Lung (tissue), 12 donors: Measurements from ENCODE around the gene DLG2. TPM values are rescaled to one million over a fixed set of nuclear protein-coding genes. Genes with fewer than 3 reads are reported as not detected.

Experiments used
- ATAC-seq: fragments of 200-7000 bp; cut with Tn5 transposase; one replicate; pipeline ENCODE4 v1.9.1; 2020; ENCODE audit warnings: moderate number of reproducible peaks; ENCODE audit not compliant: insufficient read depth, low FRiP score
- DNase-seq, 3 donors: peaks; one replicate each; pipeline ENCODE4 v3.0.0-alpha.2; 2013 to 2017
- H3K27ac ChIP-seq, 2 donors: one replicate each; pipeline ENCODE4 v1.5.1; 2013; ENCODE audit warnings: mild to moderate bottlenecking in 2 of 2, moderate library complexity in 2 of 2, control low read depth in 1 of 2, inconsistent platforms in 1 of 2, low read depth in 1 of 2, low read length in 1 of 2
- H3K27me3 ChIP-seq, 3 donors: one replicate each; pipeline ENCODE4 v1.5.1; 2013; ENCODE audit warnings: low read length in 2 of 3; ENCODE audit not compliant: control insufficient read depth in 3 of 3, insufficient read depth in 3 of 3
- H3K36me3 ChIP-seq, 4 donors: one replicate each; pipeline ENCODE4 v1.5.1; 2013; ENCODE audit warnings: low read length in 4 of 4, mild to moderate bottlenecking in 1 of 4, moderate library complexity in 1 of 4; ENCODE audit not compliant: control insufficient read depth in 4 of 4, insufficient read depth in 4 of 4
- H3K4me1 ChIP-seq, 5 donors: one replicate each; pipeline ENCODE4 v1.5.1; 2013; ENCODE audit warnings: low read length in 5 of 5, mild to moderate bottlenecking in 2 of 5, moderate library complexity in 1 of 5; ENCODE audit not compliant: control insufficient read depth in 5 of 5, insufficient read depth in 5 of 5
- H3K4me3 ChIP-seq: one replicate; pipeline ENCODE4 v1.5.1; 2013; ENCODE audit warnings: mild to moderate bottlenecking, control low read depth, moderate library complexity
- H3K9ac ChIP-seq, 2 donors: one replicate each; pipeline ENCODE4 v1.5.1; 2013; ENCODE audit warnings: low read length in 2 of 2, control low read depth in 1 of 2; ENCODE audit not compliant: insufficient read depth in 1 of 2
- H3K9me3 ChIP-seq, 4 donors: one replicate each; pipeline ENCODE4 v1.5.1; 2013; ENCODE audit warnings: low read length in 3 of 4, mild to moderate bottlenecking in 1 of 4, moderate library complexity in 1 of 4; ENCODE audit not compliant: control insufficient read depth in 4 of 4, insufficient read depth in 3 of 4
- CTCF ChIP-seq: IDR thresholded peaks from 2 replicates; pipeline ENCODE4 v1.5.1; 2012; ENCODE audit warnings: mild to moderate bottlenecking; ENCODE audit errors: control extremely low read depth, extremely low read depth
- WGBS, 2 donors: extraction: QIAGEN DNeasy Blood & Tissue Kit; methylation state at CpG; one replicate each; pipeline ENCODE4 v1.1.7; 2013; 5-methylcytosine and 5-hydroxymethylcytosine counted together
- polyA plus RNA-seq, 2 donors: library from polyadenylated mRNA; stranded (reverse); fragments of 200-250 nt; gene quantifications; one replicate each; pipeline ENCODE4 v1.2.1, GENCODE V29; 2013
- total RNA-seq, 2 donors: library from RNA; depleted of rRNA in 1 of 2; stranded (reverse); fragments of >200 nt in 1 of 2; gene quantifications; one replicate each; pipeline ENCODE4 v1.2.1, GENCODE V29; 2014 to 2021
- donor health status: control.
- donor health status: control.
- donor health status: Bipolar disorder and iron deficiency.
- donor health status: healthy.
- donor health status: DM: yes; HTN: yes; CAD: no.

DLG2 gene
- total and polyA plus RNA-seq, 4 donors = 0.32 to 24.1 (median 5.4) TPM

- Histone ChIP-seq H3K9ac (no peak overlapping the region), H3K36me3 (no peaks in the 10 kb centered on the region), H3K27ac (no peak overlapping the region), H3K4me3 (no peak overlapping the region), H3K27me3 (no peaks in the 10 kb centered on the region), H3K9me3 (no peaks in the 10 kb centered on the region), H3K4me1 (no peaks in the 10 kb centered on the region)
- no peak for TF ChIP-seq CTCF
- 76 to 90% methylated on average over 3 of the region's 3 CpGs for whole genome bisulfite sequencing, 2 donors
- DNase-seq = no peak
- ATAC-seq = no peak
Observed at GRCh38 chr11:85086504-85087284, 540.5 kb downstream of the DLG2 start.

GRCh38 chr11:85076535-85077330, 550.4 kb downstream of the DLG2 start:
- no peak for ATAC-seq

GRCh38 chr11:85062659-85063058, 564.5 kb downstream of the DLG2 start:
- H3K4me3 ChIP-seq = no peak overlapping the region
- ATAC-seq (no peak), DNase-seq (no peak)
- H3K9me3 ChIP-seq = no peaks in the 10 kb centered on the region
- no peak overlapping the region for H3K27ac ChIP-seq
- no peak for TF ChIP-seq CTCF
- 86 to 87% methylated on average over 1 of the region's 1 CpG for WGBS, 2 donors
- H3K36me3 ChIP-seq = no peaks in the 10 kb centered on the region
- H3K4me1 ChIP-seq = no peaks in the 10 kb centered on the region
- H3K9ac ChIP-seq = no peak overlapping the region
- H3K27me3 ChIP-seq = no peaks in the 10 kb centered on the region

More at GRCh38 chr11:85076535-85077330, 550.4 kb downstream of the DLG2 start:
- no peak overlapping the region for H3K4me3 ChIP-seq
- DNase-seq = no peak
- H3K9ac ChIP-seq = no peak overlapping the region
- H3K36me3 ChIP-seq = no peaks in the 10 kb centered on the region
- WGBS, 2 donors = 56 to 64% methylated on average over 3 of the region's 3 CpGs
- peak overlapping the region in 1 of 2 donors; percentile 42 for H3K27ac ChIP-seq
- H3K9me3 ChIP-seq = no peaks in the 10 kb centered on the region
- no peak for TF ChIP-seq CTCF
- no peaks in the 10 kb centered on the region for H3K4me1 ChIP-seq
- H3K27me3 ChIP-seq = no peaks in the 10 kb centered on the region
